HepG2 (cell line): ENCODE measurements around the gene MYBPC2. TPM values are rescaled to one million over a fixed set of nuclear protein-coding genes. Genes with fewer than 3 reads are reported as not detected.

Experiments
- AKAP8 ChIP-seq: sonication (generic); formaldehyde crosslinking; IDR thresholded peaks from 2 replicates; pipeline ENCODE4 v1.5.1; 2020; ENCODE audit warnings: mild to moderate bottlenecking, missing genetic modification reagents
- BCL6 ChIP-seq: IDR thresholded peaks from 2 replicates; pipeline ENCODE4 v1.6.1; 2016; ENCODE audit warnings: missing genetic modification reagents, missing compliant biosample characterization
- CBX5 ChIP-seq: sonication (generic); formaldehyde crosslinking; IDR thresholded peaks from 2 replicates; pipeline ENCODE4 v1.4.0; 2020; ENCODE audit warnings: missing genetic modification reagents, borderline replicate concordance
- ELF3 ChIP-seq: IDR thresholded peaks from 2 replicates; pipeline ENCODE4 v1.6.1; 2016; ENCODE audit warnings: missing genetic modification reagents, missing compliant biosample characterization
- FOXA3 ChIP-seq: IDR thresholded peaks from 2 replicates; pipeline ENCODE4 v1.6.1; 2016; ENCODE audit warnings: missing genetic modification reagents, missing compliant biosample characterization
- GATAD2A ChIP-seq: IDR thresholded peaks from 2 replicates; pipeline ENCODE4 v1.6.1; 2016
- IKZF5 ChIP-seq: IDR thresholded peaks from 2 replicates; pipeline ENCODE4 v1.6.1; 2018; ENCODE audit warnings: missing genetic modification reagents, mild to moderate bottlenecking, missing compliant biosample characterization
- KDM2A ChIP-seq: sonication (generic); formaldehyde crosslinking; IDR thresholded peaks from 2 replicates; pipeline ENCODE4 v1.4.0; 2020; ENCODE audit warnings: low read depth, missing genetic modification reagents, borderline replicate concordance
- MXI1 ChIP-seq: IDR thresholded peaks from 3 replicates; pipeline ENCODE4 v1.6.1; 2012; ENCODE audit warnings: low read depth, low read length, inconsistent platforms, borderline replicate concordance
- PHF5A ChIP-seq: IDR thresholded peaks from one replicate; pipeline ENCODE4 v1.6.1; 2018; ENCODE audit warnings: low read depth, missing genetic modification reagents; ENCODE audit not compliant: unreplicated experiment
- RAD21 ChIP-seq: fragments of 450-650 bp; formaldehyde crosslinking; IDR thresholded peaks from 2 replicates; pipeline ENCODE4 v1.5.0; 2020; ENCODE audit warnings: mild to moderate bottlenecking
- SP1 ChIP-seq, 2 experiments: fragments of 450-650 bp in 1 of 2; sonication (generic) in 1 of 2; formaldehyde crosslinking in 1 of 2; IDR thresholded peaks; 2 replicates each; pipeline versions ENCODE4 v1.4.0 to v1.6.1; 2016 to 2020; ENCODE audit warnings: missing genetic modification reagents in 1 of 2
- SSRP1 ChIP-seq: IDR thresholded peaks from 2 replicates; pipeline ENCODE4 v1.6.1; 2016; ENCODE audit warnings: control low read depth
- TEF ChIP-seq: sonication (generic); formaldehyde crosslinking; IDR thresholded peaks from 2 replicates; pipeline ENCODE4 v1.5.0; 2020; ENCODE audit warnings: missing genetic modification reagents
- ZBTB33 ChIP-seq: sonication (generic); formaldehyde crosslinking; IDR thresholded peaks from 2 replicates; pipeline ENCODE4 v1.4.0; 2020; ENCODE audit warnings: missing genetic modification reagents
- ZFX ChIP-seq: sonication (generic); formaldehyde crosslinking; IDR thresholded peaks from 2 replicates; pipeline ENCODE4 v1.4.0; 2020; ENCODE audit warnings: mild to moderate bottlenecking, low read depth, missing genetic modification reagents, moderate library complexity
- ZNF331 ChIP-seq: sonication (generic); formaldehyde crosslinking; IDR thresholded peaks from 2 replicates; pipeline ENCODE4 v1.4.0; 2020; ENCODE audit warnings: missing genetic modification reagents
- ZNF687 ChIP-seq: sonication (generic); formaldehyde crosslinking; IDR thresholded peaks from 2 replicates; pipeline ENCODE4 v1.5.1; 2020; ENCODE audit warnings: mild to moderate bottlenecking, missing genetic modification reagents, moderate library complexity
- ZNF691 ChIP-seq: sonication (generic); formaldehyde crosslinking; IDR thresholded peaks from 2 replicates; pipeline ENCODE4 v1.4.0; 2020; ENCODE audit warnings: missing genetic modification reagents, low read depth, mild to moderate bottlenecking, borderline replicate concordance
- polyA plus RNA-seq, 8 experiments: library from polyadenylated mRNA; depleted of rRNA in 3 of 8; stranded (reverse) in 7 of 8; unstranded in 1 of 8; fragments of >200 nt; fragmentation: Illumina TruSeq in 4 of 8; extraction: Trizol in 4 of 8; gene quantifications; 2 replicates each; pipeline versions ENCODE4 v1.2.1 to v1.2.3, GENCODE V29; 2011 to 2016; ENCODE audit warnings: low read depth in 4 of 8, missing spikeins in 1 of 8, mixed read lengths in 1 of 8; ENCODE audit not compliant: insufficient read depth in 1 of 8
- total RNA-seq, 5 experiments: library from RNA; depleted of rRNA; stranded (reverse); fragments of >200 nt; fragmentation: Illumina TruSeq; extraction: Trizol; gene quantifications; 2 replicates each; pipeline ENCODE4 v1.2.3, GENCODE V29; 2016; ENCODE audit warnings: low read depth in 1 of 5

The MYBPC2 gene
- total and polyA plus RNA-seq, 2 of the 13 experiments (the other 11 are each of a cell fraction or from before 2014, with no cell fraction given), result not detected

GRCh38 chr19:50478901-50479715 is 46.4 kb downstream of the MYBPC2 start (continued):
- no peak for TF ChIP-seq TEF
- 0 out of 2 replicates have a peak, but pooled peaks have one; percentile 26 for TF ChIP-seq CBX5 (CRISPR knock-in tag)
- no peak for TF ChIP-seq PHF5A
- TF ChIP-seq BCL6, result no peak; the same call in 1 of the 2 replicates
- TF ChIP-seq ZFX (CRISPR knock-in tag), result peak; percentile 41; the same call in 1 of the 2 replicates
- 0 out of 2 replicates have a peak, but pooled peaks have one; percentile 28 for TF ChIP-seq GATAD2A (CRISPR knock-in tag)
- TF ChIP-seq KDM2A (CRISPR knock-in tag), result peak; percentile 79
- peak; percentile 49; the same call in 1 of the 2 replicates for TF ChIP-seq ZNF691 (CRISPR knock-in tag)
- TF ChIP-seq AKAP8, result no peak
- TF ChIP-seq ZBTB33 (CRISPR knock-in tag), result peak; percentile 65
- peak; percentile 62; the same call in 1 of the 2 replicates for TF ChIP-seq SSRP1 (CRISPR knock-in tag)
- peak; percentile 38; the same call in 1 of the 2 replicates for TF ChIP-seq ZNF687 (CRISPR knock-in tag)
- peak; percentile 27; the same call in 1 of the 2 replicates for TF ChIP-seq FOXA3 (CRISPR knock-in tag)
- 0 out of 2 replicates have a peak, but pooled peaks have one; percentile 16 for TF ChIP-seq ZNF331 (CRISPR knock-in tag)
- TF ChIP-seq ELF3 (CRISPR knock-in tag), result peak; percentile 70; the same call in 1 of the 2 replicates
- TF ChIP-seq IKZF5 (CRISPR knock-in tag), result peak; percentile 42; the same call in 1 of the 2 replicates
- TF ChIP-seq MXI1, result 0 out of 3 replicates have a peak, but pooled peaks have one; percentile 10
- TF ChIP-seq RAD21 (CRISPR knock-in tag), result peak; percentile 88
- no peak for TF ChIP-seq SP1 (IDR thresholded peaks at IDR 0.05)
- 0 out of 2 replicates have a peak, but pooled peaks have one; percentile 19 for TF ChIP-seq SP1 (CRISPR knock-in tag; IDR thresholded peaks at IDR 0.05)
